K562 (cell line): ENCODE results near the gene NDUFS6. TPM values are rescaled to one million over a fixed set of nuclear protein-coding genes. Genes with fewer than 3 reads are reported as not detected.

Experiments used
- ATAC-seq: fragments of 200-7000 bp; cut with Tn5 transposase; 3 replicates; pipeline ENCODE4 v1.9.1; 2020; ENCODE audit warnings: moderate library complexity
- BruUV-seq: library from RNA; stranded (reverse); fragments of 400-500 nt; replicated peaks from 2 replicates; lab custom pipeline; 2021; lab: Mats Ljungman, UMichigan
- CTCF ChIA-PET: fragments of 300-600 bp; formaldehyde crosslinking; extraction: SDS; loops from one replicate; lab custom pipeline; 2021; ENCODE audit warnings: low intra/inter-chr PET ratio; lab: Yijun Ruan, JAX
- POLR2A ChIA-PET: fragments of 300-600, 350-650 bp; sonication (Branson Sonifier 250); formaldehyde crosslinking; extraction: SDS; loops from one replicate; lab custom pipeline; 2021; ENCODE audit warnings: antibody characterized with exemption, inconsistent platforms; lab: Yijun Ruan, JAX
- DNase-seq, 4 experiments: peaks; one replicate each; pipeline versions ENCODE4 v3.0.0 to v3.0.0-alpha.2; 2011 to 2018; ENCODE audit warnings: low spot score in 3 of 4, mixed read lengths in 3 of 4; ENCODE audit errors: extremely low read depth in 1 of 4
- FAIRE-seq: peaks from 2 replicates; lab custom pipeline; 2011; peaks lifted over from hg19 to GRCh38; lab: Jason Lieb, UNC
- H2AFZ ChIP-seq: 2 replicates; pipeline ENCODE4 v1.6.0; 2011; ENCODE audit warnings: low read depth, low read length, control low read depth, inconsistent platforms
- H3K27ac ChIP-seq: fragments of 200-600 bp; 3 replicates; pipeline ENCODE4 v1.8.0; 2011; ENCODE audit warnings: low read depth, mild to moderate bottlenecking, control low read depth, inconsistent platforms, low read length, moderate library complexity, mixed read lengths; ENCODE audit errors: extremely low read depth
- H3K27me3 ChIP-seq, 2 experiments: fragments of 300-600 bp in 1 of 2; 2 replicates in 1 of 2; 3 replicates in 1 of 2; pipeline versions ENCODE4 v1.6.0 to v1.8.0; 2011; ENCODE audit warnings: inconsistent platforms in 2 of 2, low read length in 2 of 2, mild to moderate bottlenecking in 1 of 2, mixed read lengths in 1 of 2, moderate library complexity in 1 of 2; ENCODE audit not compliant: control insufficient read depth in 2 of 2, insufficient read depth in 2 of 2
- H3K36me3 ChIP-seq: fragments of 300-600 bp; 3 replicates; pipeline ENCODE4 v1.8.0; 2011; ENCODE audit warnings: mild to moderate bottlenecking, low read length, inconsistent platforms; ENCODE audit not compliant: control insufficient read depth, insufficient read depth
- H3K4me1 ChIP-seq, 2 experiments: fragments of 200-600 bp in 1 of 2; replicated peaks in 1 of 2; 2 replicates in 1 of 2; 3 replicates in 1 of 2; pipeline versions ENCODE4 v1.5.1 to v1.8.0; 2011; ENCODE audit warnings: inconsistent platforms in 2 of 2, low read length in 2 of 2, mild to moderate bottlenecking in 1 of 2, mixed read lengths in 1 of 2, moderate library complexity in 1 of 2; ENCODE audit not compliant: control insufficient read depth in 2 of 2, insufficient read depth in 2 of 2
- H3K4me2 ChIP-seq: 2 replicates; pipeline ENCODE4 v1.6.1; 2011; ENCODE audit warnings: low read length, control low read depth, inconsistent platforms, mixed read lengths; ENCODE audit not compliant: insufficient read depth
- H3K4me3 ChIP-seq: fragments of 200-600 bp; sonication (generic), shearing (Covaris generic); 2 replicates; pipeline ENCODE4 v1.5.1; 2016; ENCODE audit warnings: control low read depth, inconsistent platforms
- H3K79me2 ChIP-seq: fragments of 200-600 bp; 3 replicates; pipeline ENCODE4 v1.8.0; 2011; ENCODE audit warnings: low read length, inconsistent platforms; ENCODE audit not compliant: control insufficient read depth, insufficient read depth
- H3K9ac ChIP-seq, 2 experiments: 2 replicates each; pipeline versions ENCODE4 v1.6.0 to v1.6.1; 2011; ENCODE audit warnings: low read depth in 2 of 2, low read length in 2 of 2, control low read depth in 1 of 2, inconsistent platforms in 1 of 2, mild to moderate bottlenecking in 1 of 2, mixed read lengths in 1 of 2; ENCODE audit not compliant: insufficient read depth in 1 of 2
- H3K9me1 ChIP-seq: one replicate; pipeline ENCODE4 v1.6.0; 2011; ENCODE audit warnings: inconsistent platforms, mild to moderate bottlenecking, low read length, moderate library complexity; ENCODE audit not compliant: control insufficient read depth, insufficient read depth
- H3K9me3 ChIP-seq: replicated peaks from 2 replicates; pipeline ENCODE4 v1.5.1; 2011; ENCODE audit warnings: low read depth, low read length, inconsistent platforms; ENCODE audit not compliant: control insufficient read depth, insufficient read depth
- H4K20me1 ChIP-seq: replicated peaks from 2 replicates; pipeline ENCODE4 v1.6.1; 2011; ENCODE audit warnings: low read length, inconsistent platforms, mixed read lengths; ENCODE audit not compliant: control insufficient read depth, insufficient read depth
- DACH1 ChIP-seq: fragments of 450-650 bp; IDR thresholded peaks from 2 replicates; pipeline ENCODE4 v1.6.1; 2018; ENCODE audit not compliant: partially characterized antibody
- FOXJ3 ChIP-seq: sonication (generic); formaldehyde crosslinking; IDR thresholded peaks from 2 replicates; pipeline ENCODE4 v1.4.0; 2020; ENCODE audit warnings: mild to moderate bottlenecking, missing genetic modification reagents
- KLF1 ChIP-seq: fragments of 450-650 bp; IDR thresholded peaks from 2 replicates; pipeline ENCODE4 v1.6.1; 2016; ENCODE audit warnings: missing genetic modification characterization, missing compliant biosample characterization
- SAFB2 ChIP-seq: fragments of 200-400 bp; formaldehyde crosslinking; IDR thresholded peaks from 2 replicates; pipeline ENCODE4 v1.6.1; 2018; ENCODE audit warnings: borderline replicate concordance, low read length, low read depth, moderate library complexity; ENCODE audit not compliant: severe bottlenecking
- TEAD1 ChIP-seq, 2 experiments: fragments of 450-650 bp in 1 of 2; sonication (generic) in 1 of 2; formaldehyde crosslinking; IDR thresholded peaks; 2 replicates each; pipeline versions ENCODE4 v1.4.0 to v1.8.0; 2020 to 2022; ENCODE audit warnings: mild to moderate bottlenecking in 2 of 2, missing genetic modification reagents in 1 of 2
- ZC3H4 ChIP-seq: sonication (generic); formaldehyde crosslinking; IDR thresholded peaks from 2 replicates; pipeline ENCODE4 v1.9.0; 2021; ENCODE audit warnings: missing genetic modification reagents, borderline replicate concordance
- ZNF12 ChIP-seq: sonication (generic); formaldehyde crosslinking; IDR thresholded peaks from 2 replicates; pipeline ENCODE4 v1.4.0; 2020; ENCODE audit warnings: mild to moderate bottlenecking, missing genetic modification reagents
- ZNF232 ChIP-seq: sonication (generic); formaldehyde crosslinking; IDR thresholded peaks from 2 replicates; pipeline ENCODE4 v1.8.0; 2022; ENCODE audit warnings: mild to moderate bottlenecking, missing genetic modification reagents
- ZNF347 ChIP-seq: fragments of 450-650 bp; formaldehyde crosslinking; IDR thresholded peaks from 2 replicates; pipeline ENCODE4 v1.4.0; 2020; ENCODE audit warnings: low read depth, mild to moderate bottlenecking, moderate library complexity
- ZNF586 ChIP-seq: fragments of 450-650 bp; formaldehyde crosslinking; conservative IDR thresholded peaks from 2 replicates; pipeline ENCODE4 v1.4.0; 2020; ENCODE audit warnings: mild to moderate bottlenecking, moderate library complexity
- WGBS: fragments of 100-300 bp; shearing (Covaris generic); methylation state at CpG from one replicate; pipeline ENCODE4 v1.1.6; 2016; ENCODE audit warnings: low coverage, mixed read lengths; ENCODE audit not compliant: insufficient coverage; ENCODE audit errors: missing lambda C conversion rate; 5-methylcytosine and 5-hydroxymethylcytosine counted together
- in situ Hi-C: fragments of 300-500 bp; cut with MboI; formaldehyde crosslinking; loops from 4 replicates; pipeline ENCODE4 v1.15.0; 2018; ENCODE audit warnings: inconsistent platforms, mixed read lengths
- intact Hi-C: fragments of 100-400 bp; cut with micrococcal nuclease; formaldehyde crosslinking; loops from 2 replicates; pipeline ENCODE4 v1.14.2; 2022
- polyA plus RNA-seq, 8 experiments: library from polyadenylated mRNA; depleted of rRNA in 4 of 8; stranded (reverse) in 5 of 8; unstranded in 3 of 8; fragments of >200 nt; fragmentation: Nextera tagmentation in 2 of 8; fragmentation: Illumina TruSeq in 1 of 8; extraction: Ambion mirVana in 2 of 8; extraction: Trizol in 1 of 8; gene quantifications; 2 replicates each; pipeline versions ENCODE4 v1.2.1 to v1.2.3, GENCODE V29; 2011 to 2014; ENCODE audit warnings: inconsistent platforms in 1 of 8, missing spikeins in 1 of 8
- total RNA-seq, 7 experiments: library from RNA; depleted of rRNA in 6 of 7; stranded (reverse); fragments of >200 nt in 6 of 7; fragmentation: Illumina TruSeq in 2 of 7; extraction: Trizol in 2 of 7; gene quantifications; 2 replicates each; pipeline versions ENCODE4 v1.2.1 to v1.2.3, GENCODE V29; 2011 to 2021; ENCODE audit warnings: low replicate concordance in 1 of 7
- TF ChIP-seq, protein P1 (sequence below): fragments of 450-650 bp; IDR thresholded peaks from 2 replicates; pipeline ENCODE4 v1.6.1; 2014; ENCODE audit warnings: low read depth, mild to moderate bottlenecking, moderate library complexity, borderline replicate concordance
- TF ChIP-seq, protein P2 (sequence below): fragments of 250-450 bp; sonication (Bioruptor Pico); IDR thresholded peaks from 2 replicates; pipeline ENCODE4 v1.8.0; 2021; ENCODE audit warnings: moderate library complexity, mild to moderate bottlenecking, inconsistent platforms
- TF ChIP-seq, protein P3 (sequence below): fragments of 450-650 bp; formaldehyde crosslinking; IDR thresholded peaks from 2 replicates; pipeline ENCODE4 v1.4.0; 2020; ENCODE audit warnings: mild to moderate bottlenecking, mixed read lengths
- TF ChIP-seq, protein P4 (sequence below): sonication (generic); IDR thresholded peaks from 2 replicates; pipeline ENCODE4 v1.6.1; 2016
- TF ChIP-seq, protein P5 (sequence below): fragments of 250-450 bp; sonication (Bioruptor Pico); IDR thresholded peaks from 2 replicates; pipeline ENCODE4 v1.5.0; 2022; ENCODE audit warnings: mild to moderate bottlenecking

NDUFS6 gene
- total and polyA plus RNA-seq, 9 of the 15 experiments (the other 6 are each of a cell fraction or from before 2014, with no cell fraction given), result 36.1 to 291 (median 77.0) TPM

DNA sequence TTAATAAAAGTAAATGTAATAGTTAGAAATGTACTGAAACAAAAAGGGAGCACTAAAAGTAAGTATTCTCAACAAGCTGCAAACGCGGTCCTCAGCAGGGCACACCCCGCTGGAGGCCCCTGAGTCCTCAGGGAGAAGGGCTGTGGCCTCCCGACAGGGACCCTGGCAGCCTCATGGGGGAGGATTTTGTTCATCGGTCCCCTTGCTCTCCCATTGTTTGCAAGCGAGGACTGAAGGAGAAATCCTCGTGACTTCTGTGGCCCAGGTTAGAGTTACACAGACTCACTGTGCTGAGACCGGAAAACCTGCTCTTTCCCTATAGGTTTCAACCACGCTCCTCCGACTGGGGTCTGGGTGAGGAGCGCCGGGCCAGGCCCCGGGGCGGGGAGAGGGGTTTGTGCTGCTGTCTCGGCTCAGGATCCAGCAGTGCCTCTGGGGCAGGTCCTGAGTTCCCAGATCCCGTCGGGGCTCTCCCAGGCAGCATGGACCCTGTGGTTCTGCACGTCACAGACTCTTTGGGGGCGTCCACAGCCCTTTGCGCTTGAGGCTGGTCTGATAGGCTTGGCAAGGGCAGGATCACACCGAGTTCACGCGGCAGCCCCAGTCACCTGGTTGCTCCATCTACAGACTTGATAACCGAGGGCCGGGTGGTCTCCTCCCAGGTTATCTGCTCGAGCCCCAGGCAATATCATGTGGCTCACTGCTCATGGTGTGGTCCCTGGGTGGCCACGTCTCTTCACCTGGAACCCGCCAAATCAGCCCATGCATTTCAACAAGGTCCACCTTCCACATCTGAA lies 40.4 kb upstream of the NDUFS6 start:
- Histone ChIP-seq H3K9ac (no peak overlapping the region; a peak in 1 of 4 replicates), H3K9me1 (peaks cover 3% of the 10 kb centered on the region), H3K4me3 (no peak overlapping the region), H3K4me1 (peaks cover 0 to 9% of the 10 kb centered on the region in 2 experiments; a peak in 1 of 5 replicates), H3K27me3 (peaks cover 65 to 71% of the 10 kb centered on the region in 2 experiments), H3K27ac (no peak overlapping the region), H2AFZ (no peak overlapping the region), H4K20me1 (no peaks in the 10 kb centered on the region), H3K79me2 (no peaks in the 10 kb centered on the region), H3K36me3 (no peaks in the 10 kb centered on the region), H3K4me2 (no peak overlapping the region), H3K9me3 (peaks cover 3% of the 10 kb centered on the region; the same call in 1 of the 2 replicates)
- ChIA-PET CTCF (no interaction called here), POLR2A (no interaction called here)
- ATAC-seq (no peak; the same call in 2 of the 3 replicates), FAIRE-seq (no peak), DNase-seq (no peak)
- WGBS, result under 1% methylated on average over 28 of the region's 28 CpGs
- intact Hi-C loops, result no loop called here
- no TSS peak for BruUV-seq
- in situ Hi-C loops, result no loop called here
- no peak for TF ChIP-seq ZNF586 (CRISPR knock-in tag)
- no peak for TF ChIP-seq KLF1 (tag)
- TF ChIP-seq, protein P1, sequence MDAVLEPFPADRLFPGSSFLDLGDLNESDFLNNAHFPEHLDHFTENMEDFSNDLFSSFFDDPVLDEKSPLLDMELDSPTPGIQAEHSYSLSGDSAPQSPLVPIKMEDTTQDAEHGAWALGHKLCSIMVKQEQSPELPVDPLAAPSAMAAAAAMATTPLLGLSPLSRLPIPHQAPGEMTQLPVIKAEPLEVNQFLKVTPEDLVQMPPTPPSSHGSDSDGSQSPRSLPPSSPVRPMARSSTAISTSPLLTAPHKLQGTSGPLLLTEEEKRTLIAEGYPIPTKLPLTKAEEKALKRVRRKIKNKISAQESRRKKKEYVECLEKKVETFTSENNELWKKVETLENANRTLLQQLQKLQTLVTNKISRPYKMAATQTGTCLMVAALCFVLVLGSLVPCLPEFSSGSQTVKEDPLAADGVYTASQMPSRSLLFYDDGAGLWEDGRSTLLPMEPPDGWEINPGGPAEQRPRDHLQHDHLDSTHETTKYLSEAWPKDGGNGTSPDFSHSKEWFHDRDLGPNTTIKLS, result no peak
- no peak for TF ChIP-seq ZNF347 (CRISPR knock-in tag)
- TF ChIP-seq ZC3H4 (CRISPR knock-in tag), result no peak
- TF ChIP-seq, protein P2, sequence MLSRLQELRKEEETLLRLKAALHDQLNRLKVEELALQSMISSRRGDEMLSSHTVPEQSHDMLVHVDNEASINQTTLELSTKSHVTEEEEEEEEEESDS (CRISPR knock-in tag), result no peak
- TF ChIP-seq DACH1, result no peak
- TF ChIP-seq TEAD1 (CRISPR knock-in tag; IDR thresholded peaks at IDR 0.05), result no peak
- no peak for TF ChIP-seq FOXJ3 (CRISPR knock-in tag)
- TF ChIP-seq, protein P3, sequence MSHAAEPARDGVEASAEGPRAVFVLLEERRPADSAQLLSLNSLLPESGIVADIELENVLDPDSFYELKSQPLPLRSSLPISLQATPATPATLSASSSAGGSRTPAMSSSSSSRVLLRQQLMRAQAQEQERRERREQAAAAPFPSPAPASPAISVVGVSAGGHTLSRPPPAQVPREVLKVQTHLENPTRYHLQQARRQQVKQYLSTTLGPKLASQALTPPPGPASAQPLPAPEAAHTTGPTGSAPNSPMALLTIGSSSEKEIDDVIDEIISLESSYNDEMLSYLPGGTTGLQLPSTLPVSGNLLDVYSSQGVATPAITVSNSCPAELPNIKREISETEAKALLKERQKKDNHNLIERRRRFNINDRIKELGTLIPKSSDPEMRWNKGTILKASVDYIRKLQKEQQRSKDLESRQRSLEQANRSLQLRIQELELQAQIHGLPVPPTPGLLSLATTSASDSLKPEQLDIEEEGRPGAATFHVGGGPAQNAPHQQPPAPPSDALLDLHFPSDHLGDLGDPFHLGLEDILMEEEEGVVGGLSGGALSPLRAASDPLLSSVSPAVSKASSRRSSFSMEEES (CRISPR knock-in tag), result no peak
- TF ChIP-seq, protein P4, sequence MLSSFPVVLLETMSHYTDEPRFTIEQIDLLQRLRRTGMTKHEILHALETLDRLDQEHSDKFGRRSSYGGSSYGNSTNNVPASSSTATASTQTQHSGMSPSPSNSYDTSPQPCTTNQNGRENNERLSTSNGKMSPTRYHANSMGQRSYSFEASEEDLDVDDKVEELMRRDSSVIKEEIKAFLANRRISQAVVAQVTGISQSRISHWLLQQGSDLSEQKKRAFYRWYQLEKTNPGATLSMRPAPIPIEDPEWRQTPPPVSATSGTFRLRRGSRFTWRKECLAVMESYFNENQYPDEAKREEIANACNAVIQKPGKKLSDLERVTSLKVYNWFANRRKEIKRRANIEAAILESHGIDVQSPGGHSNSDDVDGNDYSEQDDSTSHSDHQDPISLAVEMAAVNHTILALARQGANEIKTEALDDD, result no peak
- no peak for TF ChIP-seq ZNF232 (CRISPR knock-in tag)
- TF ChIP-seq ZNF12, result no peak
- TF ChIP-seq SAFB2, result no peak
- TF ChIP-seq, protein P5, sequence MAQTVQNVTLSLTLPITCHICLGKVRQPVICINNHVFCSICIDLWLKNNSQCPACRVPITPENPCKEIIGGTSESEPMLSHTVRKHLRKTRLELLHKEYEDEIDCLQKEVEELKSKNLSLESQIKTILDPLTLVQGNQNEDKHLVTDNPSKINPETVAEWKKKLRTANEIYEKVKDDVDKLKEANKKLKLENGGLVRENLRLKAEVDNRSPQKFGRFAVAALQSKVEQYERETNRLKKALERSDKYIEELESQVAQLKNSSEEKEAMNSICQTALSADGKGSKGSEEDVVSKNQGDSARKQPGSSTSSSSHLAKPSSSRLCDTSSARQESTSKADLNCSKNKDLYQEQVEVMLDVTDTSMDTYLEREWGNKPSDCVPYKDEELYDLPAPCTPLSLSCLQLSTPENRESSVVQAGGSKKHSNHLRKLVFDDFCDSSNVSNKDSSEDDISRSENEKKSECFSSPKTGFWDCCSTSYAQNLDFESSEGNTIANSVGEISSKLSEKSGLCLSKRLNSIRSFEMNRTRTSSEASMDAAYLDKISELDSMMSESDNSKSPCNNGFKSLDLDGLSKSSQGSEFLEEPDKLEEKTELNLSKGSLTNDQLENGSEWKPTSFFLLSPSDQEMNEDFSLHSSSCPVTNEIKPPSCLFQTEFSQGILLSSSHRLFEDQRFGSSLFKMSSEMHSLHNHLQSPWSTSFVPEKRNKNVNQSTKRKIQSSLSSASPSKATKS, result no peak
